CD4-positive, alpha-beta T cell (primary cell): ENCODE data around the gene SPNS3. TPM values are rescaled to one million over a fixed set of nuclear protein-coding genes. Genes with fewer than 3 reads are reported as not detected.

ENCODE experiments used
- ATAC-seq: fragments of 200-7000 bp; cut with Tn5 transposase; one replicate; pipeline ENCODE4 v1.10.0; 2022; ENCODE audit warnings: mild to moderate bottlenecking; ENCODE audit not compliant: poor library complexity
- CTCF ChIA-PET: fragments of 350-600 bp; sonication (Branson Sonifier 250); formaldehyde crosslinking; loops from one replicate; lab custom pipeline; 2021; ENCODE audit warnings: antibody characterized with exemption, inconsistent platforms; lab: Charles Lee
- POLR2A ChIA-PET: fragments of 350-600 bp; sonication (Branson Sonifier 250); formaldehyde crosslinking; loops from one replicate; lab custom pipeline; 2021; ENCODE audit warnings: antibody characterized with exemption, inconsistent platforms; lab: Charles Lee
- DNase-seq, 14 experiments: peaks; one replicate each; pipeline ENCODE4 v3.0.0-alpha.2; 2013 to 2020; ENCODE audit warnings: mixed read lengths in 2 of 14
- H3K27ac ChIP-seq, 2 donors: one replicate each; pipeline versions ENCODE4 v1.5.1 to v1.7.0; 2013; ENCODE audit warnings: low read length in 2 of 2, low read depth in 1 of 2, mild to moderate bottlenecking in 1 of 2
- H3K27me3 ChIP-seq, 2 experiments: 1 replicate in 1 of 2; 2 replicates in 1 of 2; pipeline versions ENCODE4 v1.6.1 to v1.7.0; 2013; ENCODE audit warnings: low read length in 2 of 2, control low read depth in 1 of 2, mild to moderate bottlenecking in 1 of 2, moderate library complexity in 1 of 2; ENCODE audit not compliant: insufficient read depth in 2 of 2, control insufficient read depth in 1 of 2
- H3K36me3 ChIP-seq: one replicate; pipeline ENCODE4 v1.6.1; 2013; ENCODE audit warnings: low read length, control low read depth; ENCODE audit not compliant: insufficient read depth
- H3K4me1 ChIP-seq: one replicate; pipeline ENCODE4 v1.6.1; 2013; ENCODE audit warnings: low read length, control low read depth; ENCODE audit not compliant: insufficient read depth
- H3K4me3 ChIP-seq: one replicate; pipeline ENCODE4 v1.5.1; 2013; ENCODE audit warnings: mild to moderate bottlenecking, low read length, moderate library complexity
- H3K9me3 ChIP-seq, 2 experiments: 1 replicate in 1 of 2; 2 replicates in 1 of 2; pipeline versions ENCODE4 v1.6.1 to v1.7.0; 2013; ENCODE audit warnings: low read length in 2 of 2, mild to moderate bottlenecking in 2 of 2, control low read depth in 1 of 2, moderate library complexity in 1 of 2; ENCODE audit not compliant: control insufficient read depth in 1 of 2, insufficient read depth in 1 of 2
- H3K27ac Mint-ChIP-seq: one replicate; pipeline ENCODE4 v1.8.0; 2020; ENCODE audit warnings: mixed read lengths
- H3K27me3 Mint-ChIP-seq: one replicate; pipeline ENCODE4 v1.8.0; 2021; ENCODE audit warnings: mixed read lengths
- H3K36me3 Mint-ChIP-seq: one replicate; pipeline ENCODE4 v1.8.0; 2021; ENCODE audit warnings: low read depth, mixed read lengths
- H3K4me1 Mint-ChIP-seq: one replicate; pipeline ENCODE4 v1.8.0; 2021; ENCODE audit warnings: low read depth, mixed read lengths
- H3K4me3 Mint-ChIP-seq: one replicate; pipeline ENCODE4 v1.8.0; 2020; ENCODE audit warnings: mild to moderate bottlenecking, mixed read lengths
- H3K9me3 Mint-ChIP-seq: one replicate; pipeline ENCODE4 v1.8.0; 2020; ENCODE audit warnings: mixed read lengths
- CTCF ChIP-seq: fragments of 200-600 bp; IDR thresholded peaks from one replicate; pipeline ENCODE4 v1.8.0; 2022; ENCODE audit warnings: antibody characterized with exemption, mild to moderate bottlenecking
- intact Hi-C, 2 experiments: fragments of 100-400 bp; cut with DNase I in 1 of 2; cut with micrococcal nuclease in 1 of 2; formaldehyde crosslinking; loops; one replicate each; pipeline versions ENCODE4 v1.15.1 to v1.9.0; 2023 to 2025; cut with DNase I, micrococcal nuclease
- total RNA-seq, 174 experiments: library from RNA in 2 of 174; stranded (reverse) in 2 of 174; gene quantifications; one replicate each; pipeline ENCODE4 v1.2.3 and lab custom pipeline; 2021 to 2026

SPNS3 gene
- total RNA-seq, 2 experiments from 2014 or later: 2.3 to 2.5 TPM

- CTCF ChIA-PET: no interaction called here
- no peak for TF ChIP-seq CTCF
- ATAC-seq: no peak
These were observed 90.2 kb downstream of the SPNS3 start for GRCh38 chr17:4523946-4524345.

GRCh38 chr17:4525691-4526397, 92.1 kb downstream of the SPNS3 start:
- H3K9me3 ChIP-seq: no peaks in the 10 kb centered on the region
- POLR2A ChIA-PET: no interaction called here
- Mint-ChIP-seq H3K36me3 (no peaks in the 10 kb centered on the region), H3K27ac (no peak overlapping the region), H3K27me3 (peaks cover 4% of the 10 kb centered on the region), H3K4me1 (no peaks in the 10 kb centered on the region), H3K4me3 (no peak overlapping the region), H3K9me3 (no peaks in the 10 kb centered on the region)
- no peak for ATAC-seq
- no peaks in the 10 kb centered on the region for H3K36me3 ChIP-seq
- H3K4me1 ChIP-seq: no peaks in the 10 kb centered on the region
- intact Hi-C loops: no loop called here
- no peak for TF ChIP-seq CTCF
- DNase-seq: no peak
- CTCF ChIA-PET: no interaction called here
- no peak overlapping the region for H3K27ac ChIP-seq
- H3K4me3 ChIP-seq: no peak overlapping the region
- H3K27me3 ChIP-seq: no peaks in the 10 kb centered on the region

More at GRCh38 chr17:4523946-4524345, 90.2 kb downstream of the SPNS3 start:
- no peak for DNase-seq
- POLR2A ChIA-PET: interaction anchor here (0.5 kb wide), 1 partner anchor 92 kb away, joined by 3 read pairs; no protein-coding TSS in a partner anchor
- Histone ChIP-seq H3K36me3 (no peaks in the 10 kb centered on the region), H3K27ac (no peak overlapping the region), H3K27me3 (no peaks in the 10 kb centered on the region), H3K9me3 (no peaks in the 10 kb centered on the region), H3K4me1 (no peaks in the 10 kb centered on the region), H3K4me3 (no peak overlapping the region)
- H3K9me3 Mint-ChIP-seq: no peaks in the 10 kb centered on the region
- H3K36me3 Mint-ChIP-seq: no peaks in the 10 kb centered on the region
- H3K4me1 Mint-ChIP-seq: no peaks in the 10 kb centered on the region
- no peak overlapping the region for H3K27ac Mint-ChIP-seq
- H3K4me3 Mint-ChIP-seq: no peak overlapping the region
- H3K27me3 Mint-ChIP-seq: no peaks in the 10 kb centered on the region
- intact Hi-C loops: no loop called here

- intact Hi-C loops: no loop called here
These were observed 93.4 kb downstream of the SPNS3 start for GRCh38 chr17:4527134-4527533.

More at GRCh38 chr17:4527134-4527533, 93.4 kb downstream of the SPNS3 start:
- H3K27me3 ChIP-seq: no peaks in the 10 kb centered on the region
- no peaks in the 10 kb centered on the region for H3K9me3 ChIP-seq
- Mint-ChIP-seq H3K27me3 (peaks cover 8% of the 10 kb centered on the region), H3K9me3 (no peaks in the 10 kb centered on the region), H3K36me3 (no peaks in the 10 kb centered on the region), H3K4me3 (no peak overlapping the region), H3K27ac (no peak overlapping the region), H3K4me1 (no peaks in the 10 kb centered on the region)
- POLR2A ChIA-PET: no interaction called here
- H3K4me1 ChIP-seq: no peaks in the 10 kb centered on the region
- ATAC-seq (no peak), DNase-seq (no peak)
- no peak overlapping the region for H3K27ac ChIP-seq
- CTCF ChIA-PET: no interaction called here
- H3K36me3 ChIP-seq: no peaks in the 10 kb centered on the region
- TF ChIP-seq CTCF: no peak
- H3K4me3 ChIP-seq: no peak overlapping the region
